K562 (cell line): Measurements from ENCODE around the gene TENT4B.

Experiments used
- NKRF ChIP-seq: fragments of 450-650 bp; IDR thresholded peaks from 2 replicates; pipeline ENCODE4 v1.6.1; 2016; ENCODE audit warnings: borderline replicate concordance
- PML ChIP-seq: IDR thresholded peaks from 2 replicates; pipeline ENCODE4 v1.6.1; 2012; ENCODE audit warnings: low read length, inconsistent platforms
- TF ChIP-seq, protein P1 (sequence below), 3 experiments: IDR thresholded peaks in 2 of 3; conservative IDR thresholded peaks in 1 of 3; 2 replicates each; pipeline ENCODE4 v1.5.1; 2011 to 2012; ENCODE audit warnings: low read length in 3 of 3, mild to moderate bottlenecking in 3 of 3, control low read depth in 2 of 3, improper control_type of control experiment in 1 of 3, inconsistent platforms in 1 of 3, low read depth in 1 of 3, mixed read lengths in 1 of 3, moderate library complexity in 1 of 3; ENCODE audit not compliant: insufficient read depth in 2 of 3

DNA sequence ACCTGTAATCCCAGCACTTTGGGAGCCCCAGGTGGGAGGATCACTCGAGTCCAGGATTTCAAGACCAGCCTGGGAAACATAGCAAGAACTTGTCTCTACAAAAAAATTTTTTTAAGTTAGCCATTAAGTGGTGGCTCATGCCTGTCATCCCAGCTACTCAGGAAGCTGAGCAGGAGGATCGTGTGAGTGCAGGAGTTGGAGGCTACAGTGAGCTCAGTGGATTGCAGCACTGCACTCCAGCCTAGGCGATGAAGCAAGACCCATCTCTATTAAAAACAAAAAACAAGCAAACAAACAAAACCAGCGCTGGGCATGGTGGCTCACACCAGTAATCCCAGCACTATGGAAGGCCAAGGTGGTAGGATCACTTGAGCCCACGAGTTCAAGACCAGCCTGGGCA is 49.3 kb upstream of the TENT4B start:
- TF ChIP-seq, protein P1, sequence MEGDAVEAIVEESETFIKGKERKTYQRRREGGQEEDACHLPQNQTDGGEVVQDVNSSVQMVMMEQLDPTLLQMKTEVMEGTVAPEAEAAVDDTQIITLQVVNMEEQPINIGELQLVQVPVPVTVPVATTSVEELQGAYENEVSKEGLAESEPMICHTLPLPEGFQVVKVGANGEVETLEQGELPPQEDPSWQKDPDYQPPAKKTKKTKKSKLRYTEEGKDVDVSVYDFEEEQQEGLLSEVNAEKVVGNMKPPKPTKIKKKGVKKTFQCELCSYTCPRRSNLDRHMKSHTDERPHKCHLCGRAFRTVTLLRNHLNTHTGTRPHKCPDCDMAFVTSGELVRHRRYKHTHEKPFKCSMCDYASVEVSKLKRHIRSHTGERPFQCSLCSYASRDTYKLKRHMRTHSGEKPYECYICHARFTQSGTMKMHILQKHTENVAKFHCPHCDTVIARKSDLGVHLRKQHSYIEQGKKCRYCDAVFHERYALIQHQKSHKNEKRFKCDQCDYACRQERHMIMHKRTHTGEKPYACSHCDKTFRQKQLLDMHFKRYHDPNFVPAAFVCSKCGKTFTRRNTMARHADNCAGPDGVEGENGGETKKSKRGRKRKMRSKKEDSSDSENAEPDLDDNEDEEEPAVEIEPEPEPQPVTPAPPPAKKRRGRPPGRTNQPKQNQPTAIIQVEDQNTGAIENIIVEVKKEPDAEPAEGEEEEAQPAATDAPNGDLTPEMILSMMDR (IDR thresholded peaks at IDR 0.05 in 2 of 3, conservative IDR thresholded peaks at IDR 0.05 in 1 of 3; ENCODE audit: insufficient read depth in 2 of 3, low read depth in 1 of 3, low read length in 3 of 3) = no peak
- no peak for TF ChIP-seq PML
- no peak for TF ChIP-seq NKRF
